Esophagus muscularis mucosa (tissue), 4 donors: ENCODE results near the gene C7orf25. TPM values are rescaled to one million over a fixed set of nuclear protein-coding genes. Genes with fewer than 3 reads are reported as not detected.

Source experiments
- DNase-seq: peaks from one replicate; pipeline ENCODE4 v3.0.0-alpha.2; 2017; ENCODE audit errors: extremely low spot score
- H3K27ac ChIP-seq, 4 donors: fragments of 200-600 bp; sonication (generic); replicated peaks in 1 of 4; 1 replicate in 3 of 4; 2 replicates in 1 of 4; pipeline ENCODE4 v1.5.1; 2016 to 2019; ENCODE audit warnings: mild to moderate bottlenecking in 1 of 4
- H3K27me3 ChIP-seq, 4 donors: fragments of 200-600 bp; sonication (generic); one replicate each; pipeline versions ENCODE4 v1.5.1 to v1.6.0; 2016 to 2019
- H3K36me3 ChIP-seq, 4 donors: fragments of 200-600 bp; sonication (generic); one replicate each; pipeline ENCODE4 v1.5.1; 2016 to 2019
- H3K4me1 ChIP-seq, 4 donors: fragments of 200-600 bp; sonication (generic); one replicate each; pipeline ENCODE4 v1.5.1; 2016 to 2019
- H3K4me3 ChIP-seq, 4 donors: fragments of 200-600 bp; sonication (generic); 1 replicate in 2 of 4; 2 replicates in 2 of 4; pipeline ENCODE4 v1.5.1; 2016 to 2019; ENCODE audit warnings: mild to moderate bottlenecking in 4 of 4, moderate library complexity in 1 of 4
- H3K9me3 ChIP-seq, 4 donors: fragments of 200-600 bp; sonication (generic); 1 replicate in 3 of 4; 2 replicates in 1 of 4; pipeline ENCODE4 v1.5.1; 2016 to 2019
- EP300 ChIP-seq: sonication (generic); formaldehyde crosslinking; IDR thresholded peaks from one replicate; pipeline ENCODE4 v1.6.1; 2017; ENCODE audit warnings: antibody characterized with exemption
- POLR2A ChIP-seq: fragments of 450-650 bp; IDR thresholded peaks from one replicate; pipeline ENCODE4 v1.6.1; 2017; ENCODE audit warnings: antibody characterized with exemption, moderate library complexity, mild to moderate bottlenecking, low read depth
- POLR2AphosphoS5 ChIP-seq, 2 donors: sonication (generic); formaldehyde crosslinking; IDR thresholded peaks; one replicate each; pipeline ENCODE4 v1.6.1; 2017; ENCODE audit warnings: antibody characterized with exemption in 2 of 2
- WGBS: methylation state at CpG from one replicate; pipeline ENCODE4 v1.1.5; 2018; 5-methylcytosine and 5-hydroxymethylcytosine counted together
- intact Hi-C: fragments of 100-400 bp; cut with DNase I; formaldehyde crosslinking; loops from one replicate; pipeline ENCODE4 v1.15.1; 2023
- total RNA-seq, 4 donors: library from RNA; depleted of rRNA; stranded (reverse); fragments of >200 nt; gene quantifications; one replicate each; pipeline versions ENCODE4 v1.1.0 to v1.2.1, GENCODE V29; 2016
- TF ChIP-seq, protein P1 (sequence below), 3 experiments: fragments of 200-600 bp in 2 of 3; fragments of 450-650 bp in 1 of 3; sonication (generic) in 2 of 3; IDR thresholded peaks; one replicate each; pipeline ENCODE4 v1.5.1; 2017 to 2019; ENCODE audit warnings: antibody characterized with exemption in 3 of 3, mild to moderate bottlenecking in 2 of 3, moderate library complexity in 1 of 3

Gene C7orf25
- total RNA-seq, 4 donors from 2014 or later: 4.6 to 13.0 (median 11.7) TPM

DNA sequence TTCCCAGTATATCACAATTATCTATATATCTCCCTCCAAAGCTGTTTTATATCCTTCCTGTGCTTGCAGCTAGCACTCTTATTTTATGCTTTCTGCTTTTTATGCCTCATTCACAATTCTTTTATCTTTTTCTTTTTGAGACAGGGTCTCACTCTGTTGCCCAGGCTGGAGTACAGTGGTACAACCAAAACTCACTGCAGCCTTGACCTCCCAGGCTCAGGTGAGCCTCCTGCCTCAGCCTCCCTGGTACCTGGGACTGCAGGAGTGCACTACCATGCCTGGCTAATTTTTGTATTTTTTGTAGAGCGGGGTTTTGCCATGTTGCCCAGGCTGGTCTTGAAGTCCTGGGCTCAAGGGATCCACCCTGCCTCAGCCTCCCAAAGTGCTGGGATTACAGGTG lies 5.7 kb downstream of the C7orf25 start:
- WGBS: 100% methylated on average over 1 of the region's 1 CpG
- intact Hi-C loops: no loop called here
- DNase-seq: no peak

DNA sequence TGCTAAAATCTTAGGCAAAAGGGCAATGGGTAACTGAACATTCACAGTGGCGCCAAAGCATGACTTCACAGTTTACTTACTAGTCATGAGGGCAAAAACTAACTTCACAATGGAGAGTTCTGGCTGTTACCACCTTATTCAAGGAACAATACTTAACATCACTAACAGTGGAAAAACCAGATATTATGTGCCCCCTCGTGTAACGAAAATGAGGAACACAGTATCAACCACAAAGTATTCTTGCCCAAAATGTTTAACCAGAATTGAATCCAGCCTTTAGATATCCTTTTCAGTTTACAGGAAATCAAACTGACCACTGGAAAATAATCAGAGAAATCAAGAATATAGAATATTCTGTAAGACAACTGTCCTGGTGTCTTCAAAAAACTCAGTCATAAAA lies 9.5 kb downstream of the C7orf25 start:
- 77% methylated on average over 3 of the region's 3 CpGs for WGBS
- no peak for DNase-seq
- TF ChIP-seq POLR2AphosphoS5 (IDR thresholded peaks at IDR 0.05) (no peak), POLR2A (no peak)
- Histone ChIP-seq H3K36me3 (no peaks in the 10 kb centered on the region), H3K4me3 (no peak overlapping the region), H3K27ac (no peak overlapping the region), H3K27me3 (no peaks in the 10 kb centered on the region), H3K4me1 (no peaks in the 10 kb centered on the region), H3K9me3 (no peaks in the 10 kb centered on the region)
- intact Hi-C loops: no loop called here

More for the DNA sequence above, 5.7 kb downstream of the C7orf25 start:
- H3K27me3 ChIP-seq: no peaks in the 10 kb centered on the region
- peaks cover 6 to 14% (median 10%) of the 10 kb centered on the region in 4 donors for H3K4me1 ChIP-seq
- no peaks in the 10 kb centered on the region for H3K36me3 ChIP-seq
- H3K9me3 ChIP-seq: no peaks in the 10 kb centered on the region
- H3K4me3 ChIP-seq: no peak overlapping the region
- TF ChIP-seq POLR2A: no peak
- TF ChIP-seq POLR2AphosphoS5 (IDR thresholded peaks at IDR 0.05): no peak
- TF ChIP-seq, protein P1, sequence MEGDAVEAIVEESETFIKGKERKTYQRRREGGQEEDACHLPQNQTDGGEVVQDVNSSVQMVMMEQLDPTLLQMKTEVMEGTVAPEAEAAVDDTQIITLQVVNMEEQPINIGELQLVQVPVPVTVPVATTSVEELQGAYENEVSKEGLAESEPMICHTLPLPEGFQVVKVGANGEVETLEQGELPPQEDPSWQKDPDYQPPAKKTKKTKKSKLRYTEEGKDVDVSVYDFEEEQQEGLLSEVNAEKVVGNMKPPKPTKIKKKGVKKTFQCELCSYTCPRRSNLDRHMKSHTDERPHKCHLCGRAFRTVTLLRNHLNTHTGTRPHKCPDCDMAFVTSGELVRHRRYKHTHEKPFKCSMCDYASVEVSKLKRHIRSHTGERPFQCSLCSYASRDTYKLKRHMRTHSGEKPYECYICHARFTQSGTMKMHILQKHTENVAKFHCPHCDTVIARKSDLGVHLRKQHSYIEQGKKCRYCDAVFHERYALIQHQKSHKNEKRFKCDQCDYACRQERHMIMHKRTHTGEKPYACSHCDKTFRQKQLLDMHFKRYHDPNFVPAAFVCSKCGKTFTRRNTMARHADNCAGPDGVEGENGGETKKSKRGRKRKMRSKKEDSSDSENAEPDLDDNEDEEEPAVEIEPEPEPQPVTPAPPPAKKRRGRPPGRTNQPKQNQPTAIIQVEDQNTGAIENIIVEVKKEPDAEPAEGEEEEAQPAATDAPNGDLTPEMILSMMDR (IDR thresholded peaks at IDR 0.05): no peak
- no peak for TF ChIP-seq EP300
- H3K27ac ChIP-seq: no peak overlapping the region

DNA sequence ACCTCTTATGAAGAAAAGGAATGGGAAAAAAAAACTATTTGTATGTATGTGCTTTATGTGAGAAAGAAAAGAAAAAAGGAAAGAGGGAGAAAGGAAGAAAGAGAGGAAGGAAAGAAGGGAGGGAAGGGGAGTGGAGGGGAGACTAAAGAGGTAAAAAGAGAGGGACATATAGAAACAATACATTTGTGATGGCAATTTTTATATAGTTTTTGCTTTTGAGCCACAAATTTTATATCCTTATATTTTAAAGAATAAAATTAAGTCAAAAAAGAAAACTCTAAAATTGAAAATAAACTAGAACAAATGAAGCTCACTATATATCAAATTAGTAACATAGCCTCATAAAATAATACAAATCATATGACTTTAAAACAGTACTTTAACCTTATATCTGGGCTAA lies 11.0 kb downstream of the C7orf25 start:
- Histone ChIP-seq H3K4me1 (no peaks in the 10 kb centered on the region), H3K27ac (no peak overlapping the region), H3K4me3 (no peak overlapping the region), H3K36me3 (no peaks in the 10 kb centered on the region), H3K9me3 (no peaks in the 10 kb centered on the region), H3K27me3 (no peaks in the 10 kb centered on the region)
- TF ChIP-seq, protein P1 (IDR thresholded peaks at IDR 0.05): no peak
- TF ChIP-seq POLR2A (no peak), EP300 (no peak), POLR2AphosphoS5 (IDR thresholded peaks at IDR 0.05) (no peak)
- intact Hi-C loops: no loop called here
- DNase-seq: no peak

DNA sequence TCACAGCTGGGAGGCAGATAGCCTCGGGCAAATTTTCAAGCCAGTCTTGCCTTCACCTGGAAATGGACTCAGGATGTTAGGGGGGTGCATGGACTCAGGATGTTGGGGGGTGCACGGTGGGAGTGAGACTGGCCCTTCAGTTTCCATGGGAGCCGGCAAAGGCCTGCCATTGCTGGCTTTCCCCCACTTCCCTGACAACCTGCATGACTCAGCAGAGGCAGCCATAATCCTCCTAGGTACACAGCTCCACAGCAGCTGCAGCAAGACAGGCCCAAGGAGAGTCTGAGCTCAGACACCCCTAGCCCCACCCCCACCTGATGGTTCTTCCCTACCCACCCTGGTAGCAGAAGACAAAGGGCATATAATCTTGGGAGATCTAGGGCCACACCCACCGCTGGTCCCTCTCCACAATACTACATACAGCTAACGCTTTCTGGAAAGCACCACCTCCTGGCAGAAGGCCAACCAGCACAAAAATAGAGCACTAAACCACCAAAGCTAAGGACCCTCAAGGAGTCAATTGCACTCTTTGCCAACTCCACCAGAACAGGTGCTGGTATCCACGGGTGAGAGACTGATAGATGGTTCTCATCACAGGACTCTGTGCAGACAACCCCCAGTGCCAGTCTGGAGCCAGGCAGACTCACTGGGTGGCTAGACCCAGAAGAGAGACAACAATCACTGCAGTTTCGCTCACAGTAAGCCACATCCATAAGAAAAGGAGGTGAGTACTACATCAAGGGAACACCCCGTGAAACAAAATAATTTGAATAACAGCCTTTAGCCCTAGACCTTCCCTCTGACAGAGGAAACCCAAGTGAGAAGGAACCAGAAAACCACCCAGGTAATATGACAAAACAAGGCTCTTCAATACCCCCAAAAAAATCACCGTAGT lies 18.3 kb downstream of the C7orf25 start:
- peaks cover 0 to 6% (median 0%) of the 10 kb centered on the region in 4 donors for H3K9me3 ChIP-seq
- 76% methylated on average over 7 of the region's 9 CpGs for WGBS
- no peaks in the 10 kb centered on the region for H3K36me3 ChIP-seq
- TF ChIP-seq, protein P1 (IDR thresholded peaks at IDR 0.05): no peak
- TF ChIP-seq POLR2A (no peak), EP300 (no peak), POLR2AphosphoS5 (IDR thresholded peaks at IDR 0.05) (no peak)
- no peak overlapping the region for H3K4me3 ChIP-seq
- DNase-seq: no peak
- no peak overlapping the region for H3K27ac ChIP-seq
- H3K4me1 ChIP-seq: peaks cover 0 to 10% (median 8%) of the 10 kb centered on the region in 4 donors
- intact Hi-C loops: no loop called here
- no peaks in the 10 kb centered on the region for H3K27me3 ChIP-seq

DNA sequence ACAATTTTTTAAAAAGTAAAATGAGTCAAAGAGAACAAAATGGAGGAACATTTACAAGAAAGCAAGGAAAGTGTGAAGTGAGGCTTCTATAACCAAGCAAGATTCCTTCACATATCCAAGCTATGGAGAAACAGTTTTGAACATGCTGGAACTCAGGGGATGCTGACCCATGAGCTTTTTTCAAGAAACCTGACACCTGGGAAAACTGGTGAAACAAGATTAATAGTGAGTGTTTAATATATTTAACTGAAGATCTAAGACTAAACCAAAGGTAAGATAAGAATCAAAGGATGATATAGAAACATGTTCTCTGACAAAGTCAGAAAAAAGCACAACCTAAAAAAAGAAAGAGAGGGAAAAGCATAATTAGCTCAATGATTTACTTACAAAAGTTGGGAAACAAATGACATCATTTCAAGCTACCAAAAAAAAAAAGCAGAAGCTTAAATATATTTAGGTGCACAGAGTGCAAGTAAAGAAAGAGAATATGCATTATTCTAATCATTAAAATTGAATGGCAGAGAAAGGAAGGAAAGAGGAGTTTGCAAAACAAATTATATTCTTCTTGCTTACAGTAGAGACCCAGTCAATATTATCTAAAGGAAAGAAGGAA lies 24.9 kb downstream of the C7orf25 start:
- Histone ChIP-seq H3K36me3 (no peaks in the 10 kb centered on the region), H3K4me3 (no peak overlapping the region), H3K27me3 (no peaks in the 10 kb centered on the region), H3K27ac (no peak overlapping the region), H3K4me1 (peaks cover 5 to 21% (median 20%) of the 10 kb centered on the region in 4 donors), H3K9me3 (no peaks in the 10 kb centered on the region)
- DNase-seq: no peak
- intact Hi-C loops: no loop called here
- TF ChIP-seq, protein P1 (IDR thresholded peaks at IDR 0.05): no peak
- TF ChIP-seq POLR2AphosphoS5 (IDR thresholded peaks at IDR 0.05) (no peak), POLR2A (no peak), EP300 (no peak)
